ENCODE data around the gene PLCH1.
A peak's percentile ranks its signal among the peaks of the same experiment; 100 is the strongest.
"Not testable (repeated sequence)": the region's sequence is repeated elsewhere in the genome, so short reads cannot be mapped to it uniquely, and the experiment has no call there.

PLCH1 gene

DNA sequence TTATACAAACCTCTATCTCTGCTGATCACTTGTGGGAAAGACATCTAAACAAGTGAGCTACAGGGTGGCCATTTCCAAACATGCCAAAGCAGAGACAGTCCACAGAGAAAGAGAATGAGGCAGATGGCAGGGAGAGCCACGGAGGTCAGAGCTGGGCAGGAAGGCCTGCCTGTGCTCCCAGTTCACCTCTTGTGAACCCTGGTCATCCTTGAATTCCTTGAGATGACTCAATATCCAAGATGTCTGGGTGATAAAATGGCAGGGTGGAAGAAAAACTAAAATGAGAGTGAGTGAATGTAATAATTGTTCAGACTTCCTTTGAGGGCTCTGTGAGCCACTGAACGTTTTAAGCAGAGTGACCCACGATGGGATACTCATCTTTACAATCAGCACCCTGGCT, 104.8 kb downstream of the PLCH1 start:
- DNase-seq: no peak

DNA sequence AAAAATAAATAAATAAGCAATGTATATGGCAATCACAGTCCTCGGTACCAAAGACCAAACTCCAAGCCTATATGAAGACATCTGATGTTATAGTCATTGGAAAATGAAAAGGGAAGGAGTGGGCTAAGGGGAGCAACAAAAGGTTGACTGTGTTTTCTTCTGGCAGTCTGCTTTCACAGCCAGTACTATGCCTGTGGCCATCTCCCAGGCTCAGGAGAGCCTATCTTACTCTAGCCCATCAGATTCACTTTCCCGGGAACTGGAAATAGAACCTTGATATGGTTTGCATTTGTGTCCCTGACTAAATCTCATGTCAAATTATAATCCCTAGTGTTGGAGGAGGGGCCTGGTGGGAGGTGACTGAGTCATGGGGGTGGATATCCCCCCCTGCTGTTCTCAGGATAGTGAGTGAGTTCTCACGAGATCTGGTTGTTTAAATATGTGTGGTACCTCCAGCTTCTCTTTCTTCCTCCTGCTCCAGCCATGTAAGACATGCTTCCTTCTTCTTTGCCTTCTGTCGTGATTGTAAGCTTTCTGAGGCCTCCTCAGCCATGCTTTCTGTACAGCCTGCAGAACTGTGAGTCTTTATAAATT, 105.3 kb downstream of the PLCH1 start:
- no peak for DNase-seq

DNA sequence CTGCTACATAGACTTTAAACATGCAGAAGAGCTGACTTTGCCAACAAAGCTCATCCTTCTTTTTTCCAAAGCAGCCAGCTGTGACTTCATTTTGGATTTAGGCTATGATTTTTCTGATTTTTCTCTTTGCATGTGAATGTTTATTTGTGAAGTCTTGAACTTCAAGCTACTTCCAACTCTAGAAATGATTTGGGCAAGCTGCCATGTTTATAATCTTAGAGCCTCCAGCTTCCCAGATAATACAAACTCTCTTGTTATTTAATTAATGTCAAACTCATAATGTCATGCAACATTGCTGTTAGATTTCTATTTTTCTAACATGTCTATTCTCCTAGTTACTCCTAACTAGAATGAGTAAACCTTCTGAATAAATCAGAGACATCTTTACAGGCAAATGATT, 106.4 kb downstream of the PLCH1 start:
- DNase-seq: not testable (repeated sequence)

DNA sequence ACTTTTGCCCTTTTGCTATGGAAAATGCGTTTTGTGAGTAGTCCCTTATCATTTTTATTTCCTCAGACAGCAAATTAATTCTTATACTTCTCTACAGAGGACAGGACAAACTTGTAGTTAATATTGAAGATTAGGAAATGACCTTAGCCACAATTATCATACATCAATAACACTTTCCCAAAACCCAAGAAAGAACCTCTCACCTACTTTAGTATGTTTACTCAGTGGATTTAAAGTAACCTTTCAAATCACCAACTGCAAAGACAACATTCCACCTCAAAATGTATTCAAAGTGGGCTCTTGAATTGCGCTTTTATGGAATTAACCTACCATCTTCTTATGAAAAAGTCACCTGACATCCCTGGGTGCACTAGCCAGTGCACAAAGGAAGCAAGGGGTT, 107.3 kb downstream of the PLCH1 start:
- no peak for DNase-seq

DNA sequence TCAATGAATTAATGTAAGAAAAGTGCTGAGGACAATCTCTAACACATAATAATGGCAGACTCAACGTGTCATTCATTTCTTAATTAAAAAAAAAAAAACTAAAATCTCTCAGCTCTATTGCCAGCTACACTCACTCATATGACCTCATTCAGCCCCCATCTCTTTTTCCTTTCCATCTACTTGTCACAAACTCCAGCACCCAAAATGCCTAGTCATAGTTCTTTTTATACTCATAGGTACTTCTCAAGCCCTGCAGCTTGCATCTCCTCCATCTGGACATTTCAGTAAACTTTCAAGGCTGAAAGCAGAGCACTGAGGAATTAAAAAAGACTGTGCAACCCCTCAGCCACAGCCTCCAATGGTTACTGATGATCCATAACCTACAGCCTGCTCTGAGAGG, 109.8 kb downstream of the PLCH1 start:
- no peak for DNase-seq

DNA sequence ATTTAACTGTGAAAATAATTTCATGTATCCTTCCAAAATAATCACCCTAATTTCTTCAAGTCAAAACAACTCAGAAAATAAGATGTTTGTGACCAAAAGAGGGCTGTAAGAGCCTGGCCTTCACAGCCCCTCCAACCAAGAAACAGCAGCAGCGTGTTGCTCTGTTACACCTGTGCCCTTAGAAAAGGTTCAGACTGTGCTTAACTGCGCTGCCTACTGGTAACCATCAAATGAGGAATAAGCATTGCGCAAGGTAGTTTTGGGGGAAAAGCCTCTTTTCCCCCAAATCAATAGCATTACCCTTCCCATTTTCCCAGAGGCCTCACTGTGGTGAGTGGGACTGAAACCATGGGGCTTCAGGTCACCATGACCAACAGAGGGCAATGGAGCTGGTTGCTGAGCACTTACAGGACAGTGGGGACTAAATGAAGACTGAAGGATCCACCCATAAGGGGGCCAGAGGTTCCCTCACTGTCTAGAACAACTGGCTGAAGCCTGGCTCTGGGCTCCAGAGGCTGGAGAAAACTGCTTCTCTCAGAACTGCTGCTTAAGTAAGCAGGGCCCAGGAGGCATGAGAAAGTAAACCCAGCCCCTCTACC, 110.7 kb downstream of the PLCH1 start:
- no peak for DNase-seq

DNA sequence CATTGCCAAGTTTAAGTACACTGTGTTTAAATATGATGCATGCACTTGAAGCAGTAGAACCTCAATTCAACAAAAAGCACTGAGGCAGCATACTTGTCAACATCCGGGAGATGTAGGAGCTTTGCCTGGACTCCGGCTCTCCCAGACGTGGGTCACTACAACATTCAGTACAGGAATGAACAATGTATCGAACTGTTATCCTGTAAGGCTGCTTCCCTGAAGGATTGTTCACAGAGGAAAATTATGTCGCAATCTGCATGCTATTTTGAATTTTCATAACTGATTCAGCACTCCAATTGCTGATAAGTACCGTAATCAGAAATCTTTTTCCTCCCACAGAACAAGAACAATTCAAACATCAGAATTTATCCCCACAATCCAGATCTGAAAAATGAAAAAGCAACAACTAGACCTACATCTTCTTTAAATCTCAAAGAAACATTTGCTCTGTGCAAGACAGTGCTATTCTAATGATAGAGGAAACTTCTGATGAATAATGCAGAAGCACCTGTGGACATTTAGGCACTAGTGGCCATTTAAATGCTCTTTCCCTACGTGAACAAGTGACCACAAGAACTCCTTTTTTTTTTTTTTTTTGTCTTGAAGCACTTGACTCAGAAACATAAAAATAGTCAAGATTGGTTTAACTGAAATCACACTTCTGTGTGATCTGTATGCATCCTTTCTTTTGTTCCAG, 113.4 kb downstream of the PLCH1 start:
- no peak for DNase-seq

DNA sequence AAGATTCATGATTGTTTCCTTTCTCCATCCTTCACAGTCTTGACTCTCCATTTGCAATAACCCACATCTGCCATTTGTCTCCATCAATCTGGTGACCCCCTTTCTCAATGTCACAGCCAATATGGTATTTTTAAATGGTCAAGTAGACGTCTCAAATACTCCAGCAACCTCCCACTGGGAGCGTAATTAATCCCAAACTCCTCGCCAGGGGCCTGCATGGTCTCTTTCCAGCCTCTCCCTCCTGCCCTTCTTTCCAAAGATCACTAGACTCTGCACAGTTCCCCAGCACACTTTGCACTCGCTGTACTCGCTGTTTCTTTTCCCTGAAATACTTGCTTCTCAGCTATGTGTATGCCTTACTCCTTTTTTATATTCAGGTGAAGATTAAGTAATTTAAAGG, 115.3 kb downstream of the PLCH1 start:
- peak in 1 of 2 experiments; percentile 36 for DNase-seq

DNA sequence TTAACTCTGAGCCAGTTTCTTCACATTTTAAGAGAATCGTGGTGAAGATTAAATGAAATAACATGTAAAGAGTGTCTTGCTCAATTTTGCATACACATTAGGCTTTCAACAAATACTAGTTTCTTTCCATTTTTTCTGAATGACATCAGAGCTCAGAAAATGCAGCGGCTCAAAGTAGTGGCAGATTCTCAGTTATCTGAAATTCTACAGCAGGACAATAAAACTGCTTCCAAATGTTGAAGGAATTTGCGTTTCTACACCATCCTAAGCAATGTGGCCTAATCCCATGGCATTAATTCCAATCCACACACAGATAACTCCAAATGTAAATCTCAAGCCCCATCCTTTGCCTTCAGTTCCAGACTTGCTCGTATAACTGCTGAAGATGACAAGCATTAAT, 115.8 kb downstream of the PLCH1 start:
- DNase-seq: no peak

DNA sequence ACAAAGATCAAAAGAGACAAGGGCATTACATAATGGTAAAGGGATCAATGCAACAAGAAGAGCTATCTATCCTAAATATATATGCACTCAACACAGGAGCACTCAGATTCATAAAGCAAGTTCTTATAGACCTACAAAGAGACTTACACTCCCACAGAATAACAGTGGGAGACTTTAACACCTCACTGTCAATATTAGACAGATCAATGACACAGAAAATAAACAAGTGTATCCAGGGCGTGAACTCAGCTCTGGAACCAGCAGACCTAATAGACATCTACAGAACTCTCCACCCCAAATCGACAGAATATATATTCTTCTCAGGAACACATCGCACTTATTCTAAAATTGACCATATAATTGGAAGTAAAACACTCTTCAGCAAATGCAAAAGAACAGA, 122.2 kb downstream of the PLCH1 start:
- DNase-seq: not testable (repeated sequence)

DNA sequence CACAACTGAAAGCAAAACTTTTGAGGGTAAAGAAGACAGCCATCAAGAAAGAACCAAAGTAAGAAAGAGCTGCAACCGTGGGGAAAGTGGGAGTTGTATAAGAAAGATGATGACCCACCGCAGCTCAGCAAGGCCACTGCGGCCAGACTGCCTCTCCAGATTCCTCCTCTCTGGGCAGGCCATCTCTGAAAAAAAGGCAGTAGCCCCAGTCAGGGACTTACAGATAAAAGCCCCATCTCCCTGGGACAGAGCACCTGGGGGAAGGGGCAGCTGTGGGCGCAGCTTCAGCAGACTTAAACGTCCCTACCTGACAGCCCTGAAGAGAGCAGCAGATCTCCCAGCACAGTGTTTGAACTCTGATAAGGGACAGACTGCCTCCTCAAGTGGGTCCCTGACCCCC, 124.3 kb downstream of the PLCH1 start:
- DNase-seq: not testable (repeated sequence)

DNA sequence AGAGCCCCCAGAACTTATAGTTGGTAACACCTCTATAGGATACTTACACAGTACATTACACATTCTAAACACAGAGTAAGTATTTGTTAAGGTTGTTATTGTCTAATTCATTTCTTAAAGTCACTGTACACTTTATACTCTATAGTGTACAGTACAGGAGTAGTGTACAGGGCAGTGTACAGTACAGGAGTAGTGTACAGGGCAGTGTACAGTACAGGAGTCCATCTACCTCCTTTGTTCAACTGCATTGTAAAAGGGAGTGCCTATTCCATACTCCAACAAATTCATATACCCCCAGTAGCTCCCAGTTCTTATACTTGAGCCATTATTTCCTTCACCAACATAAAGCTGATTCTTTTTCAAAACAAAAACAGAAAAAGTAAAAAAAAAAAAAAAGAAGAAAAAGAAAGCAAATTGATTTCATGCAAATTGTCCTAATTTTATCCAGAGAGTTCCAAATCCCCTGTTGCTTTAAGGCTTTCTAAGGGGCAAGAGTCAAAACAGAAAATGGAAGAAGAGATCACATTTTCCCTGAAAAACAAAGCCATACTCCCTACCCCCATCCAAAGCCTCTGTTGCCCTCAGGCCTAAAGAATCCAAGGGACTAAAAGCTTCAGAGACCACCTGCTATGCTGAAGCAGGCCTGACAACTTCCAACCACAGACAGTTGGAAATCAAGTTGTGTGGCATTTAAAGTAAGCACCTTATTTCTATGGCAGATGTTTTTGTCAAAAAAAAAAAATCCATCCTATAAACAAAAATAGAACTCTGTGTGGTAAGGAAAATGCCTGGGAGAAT, 125.6 kb downstream of the PLCH1 start:
- no peak for DNase-seq

DNA sequence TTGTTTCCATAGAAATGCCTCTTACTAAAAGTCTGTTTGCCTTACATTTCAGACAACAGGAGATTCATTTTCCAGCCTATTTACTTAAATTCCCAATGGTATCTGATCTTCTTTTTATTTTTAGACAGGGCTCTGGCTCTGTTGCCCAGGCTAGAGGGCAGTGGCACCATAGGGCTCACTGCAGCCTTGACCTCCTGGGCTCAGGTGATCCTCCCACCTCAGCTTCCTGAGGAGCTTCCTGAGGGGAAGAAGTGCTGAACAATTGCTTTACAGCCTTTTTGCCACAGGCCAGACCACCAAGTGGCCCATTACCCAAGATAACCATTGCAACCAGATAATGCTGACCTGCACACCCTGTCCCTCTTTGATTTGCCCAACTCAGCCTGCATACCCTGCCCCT, 126.3 kb downstream of the PLCH1 start:
- DNase-seq: no peak

DNA sequence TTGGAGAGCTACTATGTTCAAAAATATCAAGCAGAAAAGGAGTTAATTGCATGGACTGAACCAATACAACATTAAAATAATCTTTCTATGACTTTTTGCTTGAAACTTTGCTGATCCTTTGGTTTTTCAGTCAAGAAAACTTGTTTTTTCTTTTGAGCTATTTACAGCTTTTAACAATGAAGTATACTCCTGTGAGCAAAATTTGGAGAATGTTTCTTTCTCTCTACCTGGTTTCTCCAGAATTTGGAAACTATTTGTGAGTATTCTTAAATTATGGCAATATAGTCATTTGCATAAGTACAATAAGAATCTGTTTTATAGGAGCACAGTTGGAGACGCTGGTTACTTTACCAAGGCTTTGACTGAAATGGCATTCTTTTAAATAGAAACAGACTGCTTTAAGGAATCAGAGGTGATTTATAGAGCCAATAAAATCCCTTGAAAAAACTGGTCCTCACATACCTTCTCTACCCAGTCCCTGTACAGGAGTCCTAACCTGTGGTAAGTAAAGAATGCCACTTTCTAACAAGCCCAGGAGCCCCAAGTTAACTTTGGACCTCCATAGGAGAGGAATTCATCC, 127.4 kb downstream of the PLCH1 start:
- no peak for DNase-seq

DNA sequence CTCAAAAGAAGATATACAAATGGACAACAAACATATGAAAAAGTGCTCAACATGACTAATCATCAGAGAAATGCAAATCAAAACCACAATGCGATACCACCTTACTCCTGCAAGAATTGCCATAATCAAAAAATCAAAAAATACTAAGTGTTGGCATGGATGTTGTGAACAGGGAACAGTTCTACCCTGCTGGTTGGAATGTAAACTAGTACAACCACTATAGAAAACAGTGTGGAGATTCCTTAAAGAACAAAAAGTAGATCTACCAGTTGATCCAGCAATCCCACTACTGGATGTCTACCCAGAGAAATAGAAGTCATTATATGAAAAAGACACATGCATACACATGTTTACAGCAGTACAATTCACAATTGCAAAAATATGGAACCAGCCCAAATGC, 129.7 kb downstream of the PLCH1 start:
- not testable (repeated sequence) for DNase-seq

DNA sequence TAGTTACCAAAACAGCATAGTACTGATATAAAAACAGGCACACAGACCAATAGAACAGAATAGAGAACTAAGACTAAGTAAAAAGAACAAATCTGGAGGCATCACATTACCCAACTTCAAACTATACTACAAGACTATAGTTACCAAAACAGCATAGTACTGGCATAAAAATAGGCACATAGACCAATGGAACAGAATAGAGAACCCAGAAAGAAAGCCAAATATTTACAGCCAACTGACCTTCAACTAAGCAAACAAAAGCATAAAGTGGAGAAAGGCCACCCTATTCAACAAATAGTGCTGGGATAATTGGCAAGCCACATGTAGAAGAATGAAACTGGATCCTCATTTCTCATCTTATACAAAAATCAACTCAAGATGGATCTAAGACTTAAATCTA, 130.5 kb downstream of the PLCH1 start:
- DNase-seq: not testable (repeated sequence)

DNA sequence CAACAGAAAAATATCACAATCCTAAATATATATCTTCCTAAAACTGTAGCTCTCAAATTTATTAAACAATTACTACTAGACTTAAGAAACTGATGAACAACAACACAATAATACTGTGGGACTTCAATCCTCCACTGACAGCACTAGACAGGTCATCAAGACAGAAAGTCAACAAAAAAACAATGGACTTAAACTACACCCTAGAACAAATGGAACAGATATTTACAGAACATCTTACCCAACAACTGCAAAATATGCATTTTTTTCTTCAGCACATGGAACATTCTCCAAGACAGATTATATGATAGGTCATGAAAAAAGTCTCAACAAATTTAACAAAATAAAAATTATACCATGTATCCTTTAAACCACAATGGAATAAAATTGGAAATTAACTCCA, 133.4 kb downstream of the PLCH1 start:
- DNase-seq: no peak

DNA sequence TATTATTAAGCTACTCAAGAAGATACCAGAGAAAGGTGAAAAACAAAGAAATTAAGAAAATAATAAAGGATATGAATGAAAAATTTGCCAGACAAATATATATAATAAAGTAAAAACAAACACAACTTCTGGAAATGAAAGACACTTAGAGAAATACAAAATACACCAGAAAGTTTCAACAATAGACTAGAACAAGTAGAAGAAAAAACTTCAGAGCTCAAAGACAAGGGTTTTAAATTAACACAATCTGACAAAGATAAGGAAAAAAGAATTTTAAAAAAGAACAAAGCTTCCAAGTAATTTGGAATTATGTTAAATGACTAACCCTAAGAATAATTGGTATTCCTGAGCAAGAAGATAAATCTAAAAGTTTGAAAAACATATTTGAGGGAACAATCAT, 135.3 kb downstream of the PLCH1 start:
- DNase-seq: no peak

DNA sequence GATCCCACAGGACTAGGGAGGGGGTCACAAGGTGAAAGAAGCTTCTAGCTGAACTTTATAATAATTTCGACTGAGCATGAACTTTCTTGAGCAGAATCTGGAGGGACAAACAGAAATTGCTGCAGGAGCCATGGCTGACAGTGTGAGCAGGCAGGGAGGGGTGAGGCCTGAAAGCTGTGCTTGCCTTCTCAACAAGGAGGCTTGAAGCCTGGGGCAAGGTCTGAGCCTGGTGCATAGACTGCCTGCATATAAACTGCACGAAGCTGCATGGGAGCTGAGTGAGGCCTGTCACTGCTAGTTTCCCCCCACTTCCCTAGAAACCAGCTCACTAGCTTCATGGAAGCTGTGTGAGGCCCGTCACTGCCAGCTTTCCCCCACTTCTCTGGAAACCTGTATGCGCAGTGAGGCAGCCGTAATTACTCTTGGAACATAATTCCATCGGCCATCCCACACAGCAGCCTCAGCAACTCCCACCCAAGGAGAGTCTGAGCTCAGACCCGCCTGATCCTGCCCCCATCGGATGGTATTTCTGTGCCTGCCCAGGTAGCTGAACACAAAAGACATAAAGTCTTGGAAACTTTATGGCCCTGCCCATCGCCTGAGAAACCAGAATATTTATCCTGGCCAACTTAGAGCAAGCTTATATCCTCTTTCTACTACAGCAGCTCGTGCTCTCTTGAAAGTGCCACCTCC, 136.5 kb downstream of the PLCH1 start:
- DNase-seq: no peak

DNA sequence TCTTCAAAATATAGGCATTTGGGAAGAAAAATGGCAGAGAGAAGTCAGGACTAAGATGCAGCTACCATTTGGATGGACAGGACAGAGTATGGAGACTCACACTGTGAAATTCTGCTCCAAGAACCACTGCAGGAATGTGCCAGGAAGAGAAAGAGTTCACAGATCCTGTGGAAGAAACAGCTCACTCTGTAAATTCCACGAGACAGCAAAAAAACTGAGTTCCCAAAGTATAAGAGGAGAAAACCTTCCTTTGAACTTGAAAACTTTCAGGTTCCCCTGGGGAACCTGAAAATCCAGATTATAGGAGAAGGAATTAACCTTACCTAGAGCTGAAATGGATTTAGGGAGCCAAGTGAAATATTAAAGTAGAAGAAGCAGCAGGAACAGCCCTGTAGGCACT, 137.1 kb downstream of the PLCH1 start:
- no peak for DNase-seq

DNA sequence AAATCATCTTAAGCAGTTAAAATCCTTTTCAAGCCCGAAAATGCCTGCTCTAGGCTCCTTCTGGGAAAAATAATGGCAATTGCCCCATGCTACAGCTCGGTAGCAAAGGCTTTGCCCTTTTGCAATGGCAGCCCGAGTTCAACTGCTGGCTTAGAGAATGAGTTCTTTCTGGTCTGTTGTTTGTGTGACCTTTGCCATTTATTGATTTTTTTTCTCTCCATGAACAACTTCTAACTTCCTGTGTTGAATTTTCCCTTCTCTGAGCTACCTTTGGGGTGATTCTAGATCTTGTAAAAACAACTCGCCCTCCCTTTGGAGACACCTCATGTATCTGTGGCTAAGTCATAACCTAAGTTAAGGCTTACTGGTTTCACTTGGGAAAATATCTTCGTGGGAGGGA, 139.3 kb downstream of the PLCH1 start:
- DNase-seq: no peak

DNA sequence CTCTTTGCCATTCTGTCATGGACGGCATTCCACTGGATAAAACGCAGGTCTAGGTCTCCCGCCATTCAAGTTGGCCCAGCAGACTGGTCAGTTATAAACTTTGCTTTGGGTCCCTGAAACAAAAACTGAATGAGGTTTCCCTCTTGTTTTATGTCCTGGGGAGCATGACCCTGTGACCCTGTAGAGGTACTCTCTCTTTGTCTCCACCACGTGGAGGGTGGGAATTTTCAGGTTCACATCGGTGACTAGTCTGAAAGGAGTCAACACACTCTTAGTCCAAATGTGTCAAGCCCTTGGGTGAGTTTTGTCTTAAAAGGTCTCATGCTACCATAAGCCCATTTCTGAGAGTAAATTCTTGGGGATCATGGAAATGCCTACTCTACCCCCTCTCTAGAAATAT, 139.9 kb downstream of the PLCH1 start:
- peak in 1 of 2 experiments; percentile 8 for DNase-seq

DNA sequence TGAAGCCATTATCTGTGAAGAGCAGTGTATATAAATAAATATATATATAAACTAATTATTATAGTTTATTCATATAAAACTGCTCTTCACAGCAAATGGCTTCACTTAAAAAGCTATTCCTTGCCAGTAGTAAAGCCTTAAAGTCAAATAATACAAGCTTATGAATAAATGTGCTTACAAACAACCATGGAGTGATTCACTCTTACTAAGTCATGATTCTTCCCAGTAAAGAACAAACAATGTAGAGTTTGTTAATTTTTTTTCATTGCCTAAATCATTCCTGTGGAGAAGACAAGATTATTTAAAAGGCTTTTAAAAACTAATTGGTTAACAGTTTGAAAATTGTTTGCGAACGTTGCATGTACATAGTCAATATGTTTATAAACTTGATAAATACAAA, 140.7 kb downstream of the PLCH1 start:
- DNase-seq: no peak

Data from NCI-H524 (cell line).